Activated CD8-positive, alpha-beta memory T cell treated with anti-CD3 and anti-CD28 coated beads for 24 hours (primary cell): Measurements from ENCODE around the gene CYP3A7.
"Not testable (repeated sequence)": the region's sequence is repeated elsewhere in the genome, so short reads cannot be mapped to it uniquely, and the experiment has no call there.

Source experiments
- DNase-seq: peaks from one replicate; pipeline ENCODE4 v3.0.0-alpha.2; 2020

The CYP3A7 gene

GRCh38 chr7:99740573-99741440, 5.8 kb upstream of the CYP3A7 start:
- DNase-seq, result no peak

GRCh38 chr7:99739699-99740572, 4.9 kb upstream of the CYP3A7 start:
- no peak for DNase-seq

- no peak for DNase-seq
Observed at GRCh38 chr7:99737726-99738125, 2.7 kb upstream of the CYP3A7 start.

- not testable (repeated sequence) for DNase-seq
Observed at GRCh38 chr7:99736667-99737066, 1.7 kb upstream of the CYP3A7 start.

GRCh38 chr7:99733448-99733847, 1.5 kb downstream of the CYP3A7 start:
- DNase-seq, result no peak

DNA sequence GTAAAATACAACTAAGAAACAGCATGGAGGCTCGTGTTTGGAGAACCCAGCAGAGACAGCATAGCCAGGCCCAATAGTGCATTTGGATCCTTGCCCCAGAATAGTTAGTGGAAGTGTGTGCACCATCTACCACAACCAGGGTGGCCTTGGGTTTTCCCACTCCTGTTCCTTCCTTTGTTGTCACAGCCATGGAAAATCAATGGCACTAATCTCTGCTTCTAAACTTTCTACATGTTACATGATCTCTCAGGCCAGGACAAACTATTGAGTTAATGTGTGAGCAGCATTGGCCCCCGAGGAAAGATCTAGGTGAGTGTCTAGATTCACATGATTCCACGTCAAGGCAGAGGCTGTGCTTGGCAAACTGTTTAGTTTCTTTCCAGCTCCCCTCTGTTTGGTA, 2.0 kb downstream of the CYP3A7 start:
- no peak for DNase-seq

- no peak for DNase-seq
Observed at GRCh38 chr7:99731638-99732374, 3.2 kb downstream of the CYP3A7 start.

DNA sequence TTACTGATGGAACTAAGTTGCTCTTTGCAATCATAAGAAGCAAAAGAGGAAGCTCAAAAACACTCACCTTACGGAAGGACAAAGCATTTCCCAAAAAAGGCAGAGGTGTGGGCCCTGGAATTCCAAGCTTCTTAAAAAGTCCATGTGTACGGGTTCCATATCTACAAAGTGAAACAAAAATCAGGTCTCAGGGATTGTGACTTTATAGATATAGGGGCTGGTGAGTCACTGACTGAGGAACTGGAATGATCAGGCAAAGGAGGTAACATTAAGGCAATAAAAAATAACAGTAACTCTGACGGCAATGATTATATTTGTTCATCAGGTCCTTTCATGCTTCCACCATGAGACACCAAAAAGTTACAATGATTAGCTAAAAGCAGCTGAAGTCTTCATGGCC, 4.0 kb downstream of the CYP3A7 start:
- no peak for DNase-seq

DNA sequence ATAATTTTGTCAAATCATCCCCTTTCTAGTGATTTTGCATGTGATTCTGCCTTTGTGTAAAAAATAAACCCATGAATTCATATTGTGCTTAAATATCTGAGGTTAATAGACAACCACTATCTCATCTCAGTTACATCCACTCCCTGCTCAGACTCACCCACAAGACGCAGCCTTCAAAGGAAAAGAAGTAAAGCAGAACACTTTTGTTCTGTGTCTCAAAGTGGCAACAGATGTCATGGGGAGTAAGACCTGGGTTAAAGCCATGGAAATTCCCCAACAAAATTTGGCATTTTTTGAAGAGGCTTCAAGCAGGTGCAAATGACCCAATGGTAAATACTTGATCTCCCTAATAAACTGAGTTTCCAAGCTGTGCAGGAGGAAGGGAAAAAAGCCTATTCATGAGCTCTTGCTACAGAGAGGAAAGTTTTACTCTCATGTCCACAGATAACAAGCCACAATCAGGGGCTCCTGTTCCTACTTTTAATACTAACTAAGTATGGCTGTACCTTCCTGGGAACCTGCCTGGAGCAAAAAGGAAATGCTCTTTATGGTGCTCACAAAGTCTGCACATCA, 4.7 kb downstream of the CYP3A7 start:
- DNase-seq, result no peak

- no peak for DNase-seq
Observed at GRCh38 chr7:99729486-99730237, 5.3 kb downstream of the CYP3A7 start.

- no peak for DNase-seq
Observed at GRCh38 chr7:99728615-99729014, 6.4 kb downstream of the CYP3A7 start.

- not testable (repeated sequence) for DNase-seq
Observed at GRCh38 chr7:99723201-99723600, 11.8 kb downstream of the CYP3A7 start.

DNA sequence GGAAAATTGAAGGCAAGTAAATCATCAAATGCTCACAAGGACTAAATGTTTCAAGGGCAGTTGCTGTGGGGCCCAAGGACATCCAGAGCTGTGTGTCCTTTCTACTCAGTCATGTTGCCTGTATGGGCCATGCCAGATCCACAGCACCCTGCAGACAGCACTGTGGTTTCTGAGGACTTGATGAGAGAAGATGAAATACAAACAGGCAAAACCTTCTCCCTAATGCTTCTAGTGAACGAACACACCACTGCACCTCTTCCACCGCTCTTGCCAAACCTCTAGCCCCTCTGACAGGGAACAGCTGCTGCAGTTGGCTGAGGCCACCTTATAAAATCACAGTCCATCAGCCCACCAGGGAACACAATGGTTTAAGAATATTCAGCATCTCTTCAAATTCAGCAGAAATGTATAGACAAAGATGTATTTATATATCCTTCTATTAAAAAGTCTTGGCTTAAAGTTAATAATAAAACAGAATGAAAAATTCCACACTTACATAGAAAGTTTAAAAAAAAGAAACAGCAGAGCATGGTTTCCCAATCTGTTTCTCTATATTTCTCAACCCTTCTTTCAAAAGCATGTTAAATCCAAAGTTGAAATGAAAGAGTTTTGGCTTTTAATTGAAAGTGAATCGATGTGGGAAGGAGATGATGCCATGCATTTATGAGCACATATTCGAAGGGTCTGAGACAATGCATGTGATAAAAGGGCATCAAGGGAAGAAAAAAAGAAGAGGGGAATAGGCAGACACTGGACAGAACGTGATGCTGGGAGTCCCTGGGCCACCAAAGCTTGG, 14.0 kb downstream of the CYP3A7 start:
- no peak for DNase-seq

DNA sequence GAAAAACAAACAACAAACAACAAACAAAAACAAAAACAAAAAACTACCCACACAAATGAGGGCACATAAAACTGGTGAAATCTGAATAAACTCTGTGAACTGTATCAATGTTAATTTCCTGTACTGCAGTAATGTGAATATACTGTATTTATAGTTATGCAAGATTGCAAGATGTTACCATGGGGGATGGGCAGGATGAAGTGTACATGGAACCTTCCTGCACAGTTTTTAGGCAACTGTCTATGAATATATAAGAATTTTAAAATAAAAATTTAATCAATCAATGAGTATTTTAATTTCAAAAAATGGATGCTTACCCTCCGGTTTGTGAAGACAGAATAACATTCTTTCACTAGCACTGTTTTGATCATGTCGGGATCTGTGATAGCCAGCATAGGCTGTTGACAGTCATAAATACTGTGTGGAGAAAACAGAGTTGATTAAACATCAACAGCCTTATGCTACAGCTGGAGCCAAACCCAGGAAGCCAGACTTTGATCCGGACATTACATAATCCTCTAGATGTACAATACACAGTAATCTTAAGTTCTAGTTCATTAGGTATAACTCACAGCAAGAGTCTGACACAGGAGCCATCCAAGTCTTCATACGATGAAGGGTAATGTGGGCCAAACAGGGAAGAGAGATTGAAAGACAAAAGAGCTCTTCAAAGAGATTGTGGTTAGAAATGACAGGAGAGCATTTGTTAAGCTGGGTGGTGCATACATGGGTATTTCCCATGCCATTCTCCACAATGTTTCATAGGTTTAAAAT, 14.8 kb downstream of the CYP3A7 start:
- DNase-seq, result no peak

GRCh38 chr7:99713995-99714570, 20.9 kb downstream of the CYP3A7 start:
- no peak for DNase-seq

GRCh38 chr7:99709838-99710578, 25.0 kb downstream of the CYP3A7 start:
- no peak for DNase-seq

- DNase-seq, result no peak
Observed at GRCh38 chr7:99709260-99709659, 25.7 kb downstream of the CYP3A7 start.

DNA sequence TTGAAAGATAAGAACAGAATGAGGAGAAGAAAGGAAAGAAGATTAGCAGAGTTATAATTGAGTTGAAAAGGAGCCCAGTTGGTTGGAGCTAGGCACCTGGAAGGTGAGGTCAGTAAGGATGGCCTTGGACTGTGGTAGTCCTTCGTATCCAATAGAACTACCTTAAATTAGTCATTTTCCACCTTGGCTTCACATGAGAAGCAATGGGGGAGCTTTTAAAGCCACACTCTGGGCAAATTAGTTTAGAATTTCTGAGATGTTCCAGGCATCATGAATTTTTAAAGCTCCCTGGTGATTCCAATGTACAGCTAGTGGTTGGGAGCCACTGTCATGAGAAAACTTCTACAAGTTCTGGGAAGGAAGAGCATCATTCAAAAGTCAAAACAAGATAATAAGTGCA, 27.9 kb downstream of the CYP3A7 start:
- DNase-seq, result no peak

DNA sequence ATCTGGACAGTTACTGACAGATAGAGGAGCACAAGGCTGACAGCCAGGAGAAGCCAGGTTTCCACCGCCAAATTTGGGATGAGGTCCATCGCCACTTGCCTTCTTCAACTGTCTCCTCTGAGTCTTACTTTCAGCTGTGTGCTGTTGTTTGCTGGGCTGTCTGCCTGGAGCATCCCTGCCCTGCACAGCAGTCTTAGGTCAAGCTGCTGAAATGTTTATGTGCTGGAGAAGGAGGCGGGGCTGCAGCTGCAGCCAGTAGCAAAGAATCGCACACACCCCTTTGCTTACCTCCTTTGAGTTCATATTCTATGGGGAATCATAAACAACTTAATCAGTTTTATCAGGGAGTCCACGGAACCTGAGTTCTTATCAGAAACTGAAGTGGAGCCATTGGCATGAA, 35.0 kb downstream of the CYP3A7 start:
- DNase-seq, result no peak
